ENCODE results near the gene WNT9B. TPM values are rescaled to one million over a fixed set of nuclear protein-coding genes. Genes with fewer than 3 reads are reported as not detected.

Gene WNT9B
- total and polyA plus RNA-seq, 2 of the 13 experiments (the other 11 are each of a cell fraction or from before 2014, with no cell fraction given): not detected

DNA sequence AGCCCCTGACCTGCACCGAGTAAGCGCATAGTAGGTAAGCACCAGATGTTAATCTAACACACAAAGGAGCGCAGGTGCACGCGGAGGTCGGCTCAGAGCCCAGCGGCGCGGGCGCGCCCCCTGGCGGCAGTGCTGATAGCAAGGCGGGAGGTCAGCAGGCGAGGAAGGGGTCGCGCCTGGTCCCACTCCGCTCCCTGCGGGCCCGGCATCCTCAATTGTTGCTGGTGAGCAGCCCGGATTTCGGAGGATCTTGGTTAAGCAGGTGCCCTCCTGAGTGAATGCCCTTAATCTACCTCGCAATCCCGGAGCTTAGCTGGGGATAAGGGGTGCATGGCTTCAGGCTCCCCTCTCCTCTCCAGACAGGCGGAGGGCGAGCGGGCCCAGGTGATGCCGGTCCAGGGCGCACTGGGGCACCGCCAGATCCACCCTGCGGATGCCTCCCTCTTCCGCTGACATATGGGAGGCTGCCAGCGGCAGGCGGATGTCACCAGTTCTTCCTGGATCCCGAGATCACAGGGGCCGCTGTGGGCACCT is 28.9 kb upstream of the WNT9B start:
- Histone ChIP-seq H4K20me1 (ENCODE audit: insufficient read depth, low read length) (no peaks in the 10 kb centered on the region), H3K4me2 (ENCODE audit: low read depth, low read length) (no peak overlapping the region), H3K4me1 (ENCODE audit: insufficient read depth, low read length) (peaks cover 35% of the 10 kb centered on the region), H3K9ac (ENCODE audit: insufficient read depth, low read depth, low read length) (no peak overlapping the region), H3K27ac (ENCODE audit: extremely low read length, insufficient read depth, low read length) (no peak overlapping the region), H3K9me3 (ENCODE audit: low read length) (no peaks in the 10 kb centered on the region), H3K79me2 (ENCODE audit: insufficient read depth, low read length) (no peaks in the 10 kb centered on the region), H2AFZ (ENCODE audit: low read length) (no peak overlapping the region), H3K36me3 (replicated peaks in 1 of 2; ENCODE audit: control insufficient read depth in 1 of 2, insufficient read depth in 2 of 2, low read length in 2 of 2) (no peaks in the 10 kb centered on the region), H3K27me3 (ENCODE audit: control insufficient read depth in 1 of 2, insufficient read depth in 2 of 2, low read length in 2 of 2) (peaks cover 14 to 51% of the 10 kb centered on the region in 2 experiments), H3K4me3 (replicated peaks in 1 of 3; ENCODE audit: insufficient read depth in 1 of 3, low read depth in 2 of 3, low read length in 3 of 3) (no peak overlapping the region)
- intact Hi-C loops (cut with micrococcal nuclease; ENCODE audit: unreplicated experiment): no loop called here
- no peak for DNase-seq (ENCODE audit: low spot score)
- WGBS (ENCODE audit: low lambda C conversion rate): 57% methylated on average over 26 of the region's 35 CpGs
- ChIA-PET CTCF (ENCODE audit: low intra/inter-chr PET ratio, low total read pairs) (no interaction called here), POLR2A (no interaction called here)
- ATAC-seq: peak; percentile 7; the same call in 2 of the 3 replicates
- no peak for FAIRE-seq
- BruUV-seq (replicated peaks): no TSS peak
- in situ Hi-C loops (cut with HindIII; ENCODE audit: extremely low pct_ligation_motif_present, low pct_unique_long_range_greater_than_20kb): loop anchor here (5.0 kb wide), 1 partner anchor 45 kb away; no protein-coding TSS in a partner anchor
- TF ChIP-seq ARNTL (CRISPR knock-in tag; IDR thresholded peaks at IDR 0.05) (no peak), ZNF234 (CRISPR knock-in tag; conservative IDR thresholded peaks at IDR 0.05) (no peak), MEIS1 (CRISPR knock-in tag; IDR thresholded peaks at IDR 0.05; ENCODE audit: borderline replicate concordance) (no peak), NR2F1 (CRISPR knock-in tag; IDR thresholded peaks at IDR 0.05) (peak in 1 of 2 experiments; percentile 69; a peak in 2 of 4 replicates), NBN (conservative IDR thresholded peaks at IDR 0.05) (no peak), CHD4 (IDR thresholded peaks at IDR 0.05; ENCODE audit: borderline replicate concordance, low read length) (no peak; the same call in 1 of the 2 replicates), IKZF1 (IDR thresholded peaks at IDR 0.05) (no peak), STAG1 (CRISPR knock-in tag; IDR thresholded peaks at IDR 0.05) (peak; percentile 59), PRMT3 (CRISPR knock-in tag; IDR thresholded peaks at IDR 0.05; ENCODE audit: borderline replicate concordance, low read depth) (no peak), SUZ12 (IDR thresholded peaks at IDR 0.05; ENCODE audit: low read depth, low read length) (no peak), HNRNPH1 (optimal IDR thresholded peaks at IDR 0.05; ENCODE audit: low read depth, low read length) (no peak), RAD21 (CRISPR knock-in tag; IDR thresholded peaks at IDR 0.05) (peak; percentile 62), ZBTB8A (CRISPR knock-in tag; IDR thresholded peaks at IDR 0.05; ENCODE audit: borderline replicate concordance, low read depth) (no peak), XRCC5 (optimal IDR thresholded peaks at IDR 0.05; ENCODE audit: low read length) (peak; percentile 35), NFKBIZ (CRISPR knock-in tag; IDR thresholded peaks at IDR 0.05) (no peak), KDM1A (CRISPR knock-in tag; IDR thresholded peaks at IDR 0.05) (peak; percentile 89), TMF1 (CRISPR knock-in tag; IDR thresholded peaks at IDR 0.05; ENCODE audit: low read depth) (no peak), GTF3A (CRISPR knock-in tag; conservative IDR thresholded peaks at IDR 0.05) (no peak), ZNF296 (CRISPR knock-in tag; conservative IDR thresholded peaks at IDR 0.05) (no peak), ZNF468 (CRISPR knock-in tag; IDR thresholded peaks at IDR 0.05) (no peak), KLF11 (CRISPR knock-in tag; IDR thresholded peaks at IDR 0.05) (no peak), MED8 (CRISPR knock-in tag; IDR thresholded peaks at IDR 0.05; ENCODE audit: insufficient replicate concordance) (no peak), HES4 (CRISPR knock-in tag; IDR thresholded peaks at IDR 0.05; ENCODE audit: borderline replicate concordance) (no peak), ZNF563 (CRISPR knock-in tag; IDR thresholded peaks at IDR 0.05) (peak; percentile 57; the same call in 1 of the 2 replicates)
- TF ChIP-seq, protein P1, sequence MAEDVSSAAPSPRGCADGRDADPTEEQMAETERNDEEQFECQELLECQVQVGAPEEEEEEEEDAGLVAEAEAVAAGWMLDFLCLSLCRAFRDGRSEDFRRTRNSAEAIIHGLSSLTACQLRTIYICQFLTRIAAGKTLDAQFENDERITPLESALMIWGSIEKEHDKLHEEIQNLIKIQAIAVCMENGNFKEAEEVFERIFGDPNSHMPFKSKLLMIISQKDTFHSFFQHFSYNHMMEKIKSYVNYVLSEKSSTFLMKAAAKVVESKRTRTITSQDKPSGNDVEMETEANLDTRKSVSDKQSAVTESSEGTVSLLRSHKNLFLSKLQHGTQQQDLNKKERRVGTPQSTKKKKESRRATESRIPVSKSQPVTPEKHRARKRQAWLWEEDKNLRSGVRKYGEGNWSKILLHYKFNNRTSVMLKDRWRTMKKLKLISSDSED (CRISPR knock-in tag; IDR thresholded peaks at IDR 0.05): no peak
- TF ChIP-seq, protein P2, sequence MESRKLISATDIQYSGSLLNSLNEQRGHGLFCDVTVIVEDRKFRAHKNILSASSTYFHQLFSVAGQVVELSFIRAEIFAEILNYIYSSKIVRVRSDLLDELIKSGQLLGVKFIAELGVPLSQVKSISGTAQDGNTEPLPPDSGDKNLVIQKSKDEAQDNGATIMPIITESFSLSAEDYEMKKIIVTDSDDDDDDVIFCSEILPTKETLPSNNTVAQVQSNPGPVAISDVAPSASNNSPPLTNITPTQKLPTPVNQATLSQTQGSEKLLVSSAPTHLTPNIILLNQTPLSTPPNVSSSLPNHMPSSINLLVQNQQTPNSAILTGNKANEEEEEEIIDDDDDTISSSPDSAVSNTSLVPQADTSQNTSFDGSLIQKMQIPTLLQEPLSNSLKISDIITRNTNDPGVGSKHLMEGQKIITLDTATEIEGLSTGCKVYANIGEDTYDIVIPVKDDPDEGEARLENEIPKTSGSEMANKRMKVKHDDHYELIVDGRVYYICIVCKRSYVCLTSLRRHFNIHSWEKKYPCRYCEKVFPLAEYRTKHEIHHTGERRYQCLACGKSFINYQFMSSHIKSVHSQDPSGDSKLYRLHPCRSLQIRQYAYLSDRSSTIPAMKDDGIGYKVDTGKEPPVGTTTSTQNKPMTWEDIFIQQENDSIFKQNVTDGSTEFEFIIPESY (CRISPR knock-in tag; IDR thresholded peaks at IDR 0.05): peak; percentile 98
